GM12865 (cell line): ENCODE data around the gene KCNK4.
"Not testable (repeated sequence)": the region's sequence is repeated elsewhere in the genome, so short reads cannot be mapped to it uniquely, and the experiment has no call there.

Experiments used
- DNase-seq: peaks from one replicate; pipeline ENCODE4 v3.0.0; 2010; ENCODE audit warnings: low read depth
- H3K4me3 ChIP-seq: 2 replicates; pipeline ENCODE4 v1.5.1; 2011; ENCODE audit warnings: mild to moderate bottlenecking, low read depth, low read length, control low read depth
- TF ChIP-seq, protein P1 (sequence below): IDR thresholded peaks from 2 replicates; pipeline ENCODE4 v1.5.1; 2011; ENCODE audit warnings: low read length, control low read depth, low read depth, inconsistent platforms; ENCODE audit not compliant: insufficient read depth; ENCODE audit errors: missing control alignments

Gene KCNK4

DNA sequence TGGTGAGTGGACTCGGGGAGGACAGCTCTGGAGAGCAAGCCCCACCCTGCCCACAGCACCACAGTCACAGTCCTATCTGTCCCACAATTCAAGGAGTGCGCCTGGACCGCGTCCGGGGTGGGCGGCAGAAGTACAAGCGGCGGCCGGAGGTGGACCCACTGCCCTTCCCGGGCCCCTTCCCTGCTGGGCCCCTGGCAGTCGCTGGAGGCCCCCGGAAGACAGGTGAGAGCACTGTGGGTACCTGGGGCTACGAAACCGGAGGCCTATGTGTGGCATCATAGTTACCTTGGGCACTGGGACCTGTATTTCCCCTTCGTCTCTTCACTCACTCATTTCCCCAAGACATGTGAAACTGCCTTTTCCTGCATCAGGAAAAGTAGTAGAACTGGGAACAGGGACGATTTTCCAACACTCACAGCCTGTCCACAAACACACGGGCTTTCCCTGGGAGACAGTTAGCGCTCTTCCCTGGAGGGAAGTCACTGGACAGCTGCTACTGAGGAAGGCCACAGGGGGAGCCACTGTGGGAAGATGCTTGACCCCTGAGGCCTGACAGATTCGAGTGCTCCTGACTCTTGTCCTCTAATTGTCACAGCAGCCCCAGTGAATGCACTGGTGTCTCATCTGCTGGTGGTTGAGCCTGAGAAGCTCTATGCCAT lies 23.2 kb downstream of the KCNK4 start:
- no peak for DNase-seq
- TF ChIP-seq, protein P1, sequence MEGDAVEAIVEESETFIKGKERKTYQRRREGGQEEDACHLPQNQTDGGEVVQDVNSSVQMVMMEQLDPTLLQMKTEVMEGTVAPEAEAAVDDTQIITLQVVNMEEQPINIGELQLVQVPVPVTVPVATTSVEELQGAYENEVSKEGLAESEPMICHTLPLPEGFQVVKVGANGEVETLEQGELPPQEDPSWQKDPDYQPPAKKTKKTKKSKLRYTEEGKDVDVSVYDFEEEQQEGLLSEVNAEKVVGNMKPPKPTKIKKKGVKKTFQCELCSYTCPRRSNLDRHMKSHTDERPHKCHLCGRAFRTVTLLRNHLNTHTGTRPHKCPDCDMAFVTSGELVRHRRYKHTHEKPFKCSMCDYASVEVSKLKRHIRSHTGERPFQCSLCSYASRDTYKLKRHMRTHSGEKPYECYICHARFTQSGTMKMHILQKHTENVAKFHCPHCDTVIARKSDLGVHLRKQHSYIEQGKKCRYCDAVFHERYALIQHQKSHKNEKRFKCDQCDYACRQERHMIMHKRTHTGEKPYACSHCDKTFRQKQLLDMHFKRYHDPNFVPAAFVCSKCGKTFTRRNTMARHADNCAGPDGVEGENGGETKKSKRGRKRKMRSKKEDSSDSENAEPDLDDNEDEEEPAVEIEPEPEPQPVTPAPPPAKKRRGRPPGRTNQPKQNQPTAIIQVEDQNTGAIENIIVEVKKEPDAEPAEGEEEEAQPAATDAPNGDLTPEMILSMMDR = no peak
- no peak overlapping the region for H3K4me3 ChIP-seq

DNA sequence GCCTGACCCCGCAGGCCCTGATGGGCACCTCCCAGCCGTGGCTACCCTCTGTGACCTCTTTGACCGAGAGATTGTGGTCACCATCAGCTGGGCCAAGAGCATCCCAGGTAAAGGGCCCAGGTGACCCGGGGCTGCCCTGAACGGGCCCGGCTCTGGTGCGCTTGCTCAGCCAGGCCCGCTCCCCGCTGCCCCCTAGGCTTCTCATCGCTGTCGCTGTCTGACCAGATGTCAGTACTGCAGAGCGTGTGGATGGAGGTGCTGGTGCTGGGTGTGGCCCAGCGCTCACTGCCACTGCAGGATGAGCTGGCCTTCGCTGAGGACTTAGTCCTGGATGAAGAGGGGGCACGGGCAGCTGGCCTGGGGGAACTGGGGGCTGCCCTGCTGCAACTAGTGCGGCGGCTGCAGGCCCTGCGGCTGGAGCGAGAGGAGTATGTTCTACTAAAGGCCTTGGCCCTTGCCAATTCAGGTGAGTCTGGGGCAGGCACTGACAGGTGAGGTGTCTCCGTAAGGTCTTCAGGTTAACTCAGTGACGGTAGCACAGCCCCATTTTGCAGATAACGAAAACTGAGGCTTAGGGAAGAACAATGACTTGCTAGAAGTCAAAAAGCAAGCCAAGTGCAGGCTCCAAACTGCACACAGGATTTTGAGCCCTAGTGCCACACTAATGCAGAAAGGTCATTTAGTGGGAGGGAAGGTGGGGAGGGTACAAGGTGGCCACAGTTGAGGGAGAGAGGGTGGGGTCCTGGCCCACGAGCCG lies 23.9 kb downstream of the KCNK4 start:
- no peak for DNase-seq
- H3K4me3 ChIP-seq = no peak overlapping the region
- TF ChIP-seq, protein P1 = no peak

DNA sequence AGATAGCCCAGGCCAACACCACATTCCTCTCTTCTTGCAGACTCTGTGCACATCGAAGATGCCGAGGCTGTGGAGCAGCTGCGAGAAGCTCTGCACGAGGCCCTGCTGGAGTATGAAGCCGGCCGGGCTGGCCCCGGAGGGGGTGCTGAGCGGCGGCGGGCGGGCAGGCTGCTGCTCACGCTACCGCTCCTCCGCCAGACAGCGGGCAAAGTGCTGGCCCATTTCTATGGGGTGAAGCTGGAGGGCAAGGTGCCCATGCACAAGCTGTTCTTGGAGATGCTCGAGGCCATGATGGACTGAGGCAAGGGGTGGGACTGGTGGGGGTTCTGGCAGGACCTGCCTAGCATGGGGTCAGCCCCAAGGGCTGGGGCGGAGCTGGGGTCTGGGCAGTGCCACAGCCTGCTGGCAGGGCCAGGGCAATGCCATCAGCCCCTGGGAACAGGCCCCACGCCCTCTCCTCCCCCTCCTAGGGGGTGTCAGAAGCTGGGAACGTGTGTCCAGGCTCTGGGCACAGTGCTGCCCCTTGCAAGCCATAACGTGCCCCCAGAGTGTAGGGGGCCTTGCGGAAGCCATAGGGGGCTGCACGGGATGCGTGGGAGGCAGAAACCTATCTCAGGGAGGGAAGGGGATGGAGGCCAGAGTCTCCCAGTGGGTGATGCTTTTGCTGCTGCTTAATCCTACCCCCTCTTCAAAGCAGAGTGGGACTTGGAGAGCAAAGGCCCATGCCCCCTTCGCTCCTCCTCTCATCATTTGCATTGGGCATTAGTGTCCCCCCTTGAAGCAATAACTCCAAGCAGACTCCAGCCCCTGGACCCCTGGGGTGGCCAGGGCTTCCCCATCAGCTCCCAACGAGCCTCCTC lies 24.8 kb downstream of the KCNK4 start:
- H3K4me3 ChIP-seq = peak overlapping the region; percentile 99; the same call in 1 of the 2 replicates
- DNase-seq = not testable (repeated sequence)

DNA sequence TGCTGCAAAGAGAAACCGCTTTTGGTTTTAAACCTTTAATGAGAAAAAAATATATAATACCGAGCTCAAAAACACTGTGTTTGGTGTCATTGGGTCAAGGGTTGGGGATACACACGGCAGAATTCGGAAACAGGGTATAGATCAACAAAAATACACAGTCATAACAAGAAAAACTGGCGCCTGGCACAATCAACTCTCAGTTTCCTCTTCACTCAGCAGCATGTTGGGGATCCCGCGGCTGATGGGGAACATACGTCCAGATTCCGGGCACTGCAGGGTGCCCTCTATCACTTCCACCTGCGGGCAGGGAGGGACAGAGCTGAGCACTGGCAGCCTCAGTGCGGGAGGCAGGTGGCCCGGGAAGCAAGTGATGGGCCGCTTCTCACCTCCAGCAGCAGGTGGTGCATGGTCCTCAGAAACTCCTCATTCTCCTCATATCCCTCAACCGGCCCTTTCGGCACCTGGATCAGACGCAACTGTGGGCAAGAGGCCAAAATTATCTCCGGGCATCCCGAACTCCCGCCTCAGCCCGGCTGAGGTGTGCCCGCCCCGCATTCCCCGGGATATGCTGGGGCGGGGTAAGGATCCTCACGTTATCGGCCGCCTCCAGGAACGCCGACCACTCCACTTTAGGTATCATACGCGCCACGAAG lies 25.7 kb downstream of the KCNK4 start:
- TF ChIP-seq, protein P1 = peak; percentile 15
- peak overlapping the region; percentile 99 for H3K4me3 ChIP-seq
- DNase-seq = peak; percentile 59

DNA sequence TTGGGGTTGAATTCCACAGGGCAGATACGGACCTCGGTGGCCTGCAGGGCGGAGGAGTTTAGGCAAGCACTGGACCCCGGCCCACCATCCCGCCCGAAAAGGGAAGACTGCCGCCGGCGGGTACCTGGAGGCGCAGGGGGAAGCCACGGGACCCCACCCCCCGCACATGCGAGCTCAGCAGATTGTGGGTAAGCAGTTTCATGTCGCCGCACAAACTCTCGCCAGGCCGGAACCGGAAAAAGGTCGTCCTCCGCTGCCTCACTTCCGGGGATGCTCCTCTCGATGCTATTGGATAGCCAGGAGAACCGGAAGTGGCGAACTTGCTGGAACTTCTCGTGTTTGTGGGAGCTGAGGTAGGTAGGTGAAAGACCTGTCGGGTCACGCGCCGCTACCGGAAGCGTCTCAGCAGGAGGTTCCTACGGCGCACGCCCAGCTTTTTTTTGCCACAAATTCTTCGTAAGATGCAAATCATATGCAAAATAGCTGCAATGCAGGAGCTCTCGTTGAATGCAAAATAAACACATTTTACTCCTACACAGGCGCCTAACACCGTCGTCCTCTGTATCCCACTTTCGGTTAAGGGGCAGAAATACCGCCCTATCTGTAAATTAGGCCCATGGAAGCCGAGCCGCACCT lies 26.3 kb downstream of the KCNK4 start, which contains the start of gene TRMT112:
TRMT112 (minus strand) TSS at position 235 of the 636 bp plus-strand sequence; CDS start at position 202, 33 bp downstream.
- DNase-seq = peak; percentile 100
- peak within 1 kb of the TSS; percentile 99 for H3K4me3 ChIP-seq
- TF ChIP-seq, protein P1 = no peak

DNA sequence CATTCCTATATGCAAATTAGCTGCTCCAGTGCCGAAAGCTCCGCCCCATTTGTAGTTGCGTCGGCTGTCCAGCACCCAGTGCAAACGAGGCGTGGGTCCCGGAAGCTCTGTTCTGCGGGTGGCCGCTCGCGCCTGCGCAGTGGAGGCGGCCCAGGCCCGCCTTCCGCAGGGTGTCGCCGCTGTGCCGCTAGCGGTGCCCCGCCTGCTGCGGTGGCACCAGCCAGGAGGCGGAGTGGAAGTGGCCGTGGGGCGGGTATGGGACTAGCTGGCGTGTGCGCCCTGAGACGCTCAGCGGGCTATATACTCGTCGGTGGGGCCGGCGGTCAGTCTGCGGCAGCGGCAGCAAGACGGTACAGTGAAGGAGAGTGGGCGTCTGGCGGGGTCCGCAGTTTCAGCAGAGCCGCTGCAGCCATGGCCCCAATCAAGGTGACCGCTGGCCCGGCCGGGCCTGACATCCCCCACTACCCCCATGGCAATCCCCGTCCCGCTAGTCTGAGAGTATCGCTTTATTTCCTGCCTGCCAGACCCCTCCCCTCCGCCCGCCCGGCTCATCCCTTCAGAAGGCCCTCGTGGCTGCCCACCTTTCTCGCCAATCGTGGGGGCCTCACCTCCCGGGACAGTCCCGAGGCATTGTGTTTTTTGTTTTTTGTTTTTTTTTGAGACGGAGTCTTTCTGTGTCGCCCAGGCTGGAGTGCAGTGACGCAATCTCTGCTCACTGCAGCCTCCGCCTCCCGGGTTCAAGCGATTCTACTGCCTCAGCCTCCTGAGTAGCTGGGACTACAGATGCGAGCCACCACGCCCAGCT lies 27.1 kb downstream of the KCNK4 start, which contains the start of gene PRDX5:
PRDX5 (plus strand) TSS at position 161 of the 805 bp plus-strand sequence; CDS start at position 256, 95 bp downstream.
- TF ChIP-seq, protein P1 = peak; percentile 38
- peak within 1 kb of the TSS; percentile 99 for H3K4me3 ChIP-seq
- DNase-seq = peak; percentile 98
